ENCODE results near the gene CYLD.

Gene CYLD

GRCh38 chr16:50711040-50711439 is 30.8 kb upstream of the CYLD start:
- DNase-seq (ENCODE audit: low read depth in 2 of 2), result no peak

GRCh38 chr16:50711862-50712559 is 29.9 kb upstream of the CYLD start:
- DNase-seq (ENCODE audit: low read depth in 2 of 2), result no peak

DNA sequence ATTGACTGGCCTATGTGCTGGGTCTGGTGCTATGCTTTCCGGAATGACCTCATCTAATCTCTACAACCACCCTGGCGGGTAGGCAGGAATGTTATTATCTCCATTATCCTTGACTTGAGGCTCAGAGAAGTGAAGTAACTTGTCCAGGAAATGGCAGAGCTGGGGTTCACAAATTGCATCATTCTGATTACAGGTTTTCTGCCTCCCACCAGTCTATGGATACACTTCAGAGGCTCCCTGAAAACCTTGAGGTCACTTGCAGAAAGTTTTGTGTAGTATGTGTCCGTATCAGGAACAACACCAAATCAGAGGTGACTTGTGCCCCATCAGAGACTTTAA is 29.4 kb upstream of the CYLD start:
- no peak for DNase-seq (ENCODE audit: low read depth in 2 of 2)

DNA sequence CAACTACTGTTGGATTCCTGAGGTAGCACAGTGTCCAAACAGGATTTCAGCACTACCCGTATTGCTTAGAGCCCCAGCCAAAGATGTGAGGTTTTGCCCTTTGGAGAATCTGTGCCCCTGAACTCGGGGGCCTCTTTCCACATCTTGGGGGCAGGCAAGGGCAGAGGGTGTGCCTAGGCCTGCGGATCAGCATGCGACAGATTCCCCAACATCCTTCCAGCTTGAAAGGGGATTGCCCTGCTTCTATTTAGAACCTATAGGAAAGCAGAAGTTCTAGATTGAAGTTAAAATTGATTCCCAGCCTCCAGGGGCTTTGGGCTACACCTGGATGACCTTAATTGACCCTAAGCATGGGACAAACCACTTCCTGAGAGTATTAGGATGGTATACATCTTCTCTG is 28.9 kb upstream of the CYLD start:
- no peak for DNase-seq (ENCODE audit: low read depth in 2 of 2)

- no peak for DNase-seq (ENCODE audit: low read depth in 2 of 2)
Measured at GRCh38 chr16:50717091-50717490, 24.8 kb upstream of the CYLD start.

DNA sequence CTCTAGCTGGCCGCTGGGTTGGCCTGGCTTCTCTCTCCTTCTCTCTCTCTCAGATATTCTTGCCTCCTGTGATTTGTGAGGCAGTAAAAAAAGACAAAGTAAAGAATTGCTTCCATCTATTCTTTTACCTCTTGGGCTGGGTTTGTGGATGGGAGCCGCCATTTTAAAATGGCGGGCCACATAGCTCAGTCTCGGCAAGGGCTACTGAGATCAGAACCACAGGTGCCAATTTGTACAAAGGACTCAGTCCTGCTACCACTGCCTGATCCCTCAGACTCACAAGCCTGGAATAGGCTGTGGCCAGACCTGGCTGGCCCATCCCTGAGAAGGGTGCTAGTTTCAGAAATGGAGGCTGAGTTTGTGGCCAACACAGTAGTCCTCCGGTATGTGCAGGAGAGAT is 24.4 kb upstream of the CYLD start:
- no peak for DNase-seq (ENCODE audit: low read depth in 2 of 2)

DNA sequence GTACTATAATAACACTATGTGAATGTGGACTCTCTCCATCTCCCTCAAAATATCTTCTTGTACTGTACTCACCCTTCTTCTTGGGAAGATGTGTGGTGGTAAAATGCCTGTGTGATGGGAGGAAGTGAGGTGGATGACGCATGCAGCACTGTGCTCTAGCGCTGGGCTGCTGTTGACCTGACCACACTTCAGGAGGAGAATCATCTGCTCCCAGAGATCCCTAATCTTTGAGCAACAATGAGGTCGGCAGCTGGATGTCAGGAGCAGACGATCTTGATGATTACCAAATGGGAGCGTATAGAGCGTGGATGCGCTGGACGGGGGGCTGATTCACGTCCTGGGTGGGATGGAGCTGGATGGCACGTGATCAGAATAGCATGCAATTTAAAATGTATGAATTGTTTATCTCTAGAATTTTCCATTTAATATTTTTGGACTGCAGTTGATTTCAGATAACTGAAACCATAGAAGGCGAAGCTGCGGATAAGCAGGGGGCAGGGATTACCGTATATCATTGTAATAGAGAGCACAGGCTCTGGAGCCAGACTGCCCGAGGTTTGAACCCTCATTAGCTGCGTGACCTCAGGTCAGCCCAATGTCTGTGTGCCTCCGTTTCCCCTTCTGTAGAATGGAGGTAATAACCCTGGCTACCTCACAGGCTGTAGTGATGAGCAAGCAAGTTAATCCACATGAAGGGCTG is 23.7 kb upstream of the CYLD start:
- DNase-seq (ENCODE audit: low read depth in 2 of 2), result no peak

DNA sequence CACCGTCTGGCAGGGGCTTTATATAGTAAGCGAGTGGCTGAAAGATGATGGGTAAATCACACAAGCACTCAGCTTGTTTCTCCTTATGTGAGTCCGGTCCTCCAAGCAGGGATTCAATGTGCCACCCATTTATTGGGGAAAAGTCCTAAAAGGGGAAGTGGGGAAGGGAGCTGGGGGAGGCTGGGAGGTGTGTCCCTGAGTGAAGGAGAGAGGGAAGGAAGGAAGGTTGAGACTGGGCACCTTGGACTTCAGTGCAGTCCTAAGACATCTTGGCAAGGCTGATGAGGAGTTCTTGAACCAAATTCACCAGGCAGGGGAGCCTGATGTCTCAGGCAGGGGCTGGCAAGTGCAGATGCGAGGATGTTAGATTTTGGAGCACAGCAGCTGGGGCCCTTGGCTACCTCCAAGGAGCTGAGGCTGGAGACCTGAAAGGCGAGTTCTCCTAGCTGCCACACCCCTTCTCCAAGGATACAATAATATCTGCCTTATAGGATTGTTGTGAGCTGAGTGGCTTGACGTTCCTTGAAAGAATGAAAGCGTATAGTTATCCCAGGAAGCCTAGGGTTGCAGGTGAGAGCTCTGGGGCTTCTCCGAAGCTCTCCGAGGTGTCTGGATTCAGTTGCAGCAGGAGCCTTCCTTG is 23.0 kb upstream of the CYLD start:
- DNase-seq (ENCODE audit: low read depth in 2 of 2), result no peak

DNA sequence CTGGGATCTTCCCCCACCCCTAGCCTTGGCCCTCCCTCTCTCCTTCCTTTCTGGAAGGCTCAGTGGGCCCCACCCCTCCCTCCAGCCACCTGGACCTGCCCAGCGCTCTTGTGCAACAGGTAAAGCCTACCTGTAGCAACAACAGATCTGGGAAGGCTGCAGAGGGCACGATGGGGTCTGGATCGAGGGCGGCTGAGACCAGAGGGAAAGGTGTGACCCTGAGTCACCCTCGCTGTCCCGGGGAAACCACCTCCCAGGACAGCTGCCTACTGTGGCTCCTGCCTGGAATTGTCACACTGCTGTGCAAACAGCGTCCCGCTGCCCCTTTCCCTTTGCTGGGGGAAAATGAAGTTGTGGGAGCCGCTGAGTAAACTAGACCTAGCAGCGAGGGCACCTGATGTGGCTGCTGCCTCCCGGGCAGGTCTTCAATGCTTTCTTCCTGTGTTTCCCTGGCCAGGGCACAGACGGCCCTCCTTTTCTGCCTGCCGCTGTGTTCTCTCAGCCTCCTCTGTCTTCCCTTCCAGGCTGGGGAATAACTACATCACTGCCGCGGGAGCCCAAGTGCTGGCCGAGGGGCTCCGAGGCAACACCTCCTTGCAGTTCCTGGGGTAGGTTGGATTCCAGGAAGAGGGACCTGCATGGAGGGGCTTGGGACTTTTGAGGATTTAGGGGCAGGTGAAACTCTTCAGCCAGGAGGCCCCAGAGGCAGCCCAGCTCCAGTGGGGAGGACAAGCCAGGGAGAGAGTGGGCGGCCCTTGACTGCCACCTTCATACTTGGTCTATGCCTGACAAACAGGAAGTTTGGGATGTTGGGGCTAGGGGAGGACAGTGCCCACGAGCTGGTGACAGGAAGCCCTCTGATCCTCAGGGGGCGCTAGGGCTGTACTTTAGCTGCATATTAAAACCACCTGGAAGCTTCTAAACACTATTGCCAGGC is 22.2 kb upstream of the CYLD start:
- no peak for DNase-seq (ENCODE audit: low read depth in 2 of 2)

DNA sequence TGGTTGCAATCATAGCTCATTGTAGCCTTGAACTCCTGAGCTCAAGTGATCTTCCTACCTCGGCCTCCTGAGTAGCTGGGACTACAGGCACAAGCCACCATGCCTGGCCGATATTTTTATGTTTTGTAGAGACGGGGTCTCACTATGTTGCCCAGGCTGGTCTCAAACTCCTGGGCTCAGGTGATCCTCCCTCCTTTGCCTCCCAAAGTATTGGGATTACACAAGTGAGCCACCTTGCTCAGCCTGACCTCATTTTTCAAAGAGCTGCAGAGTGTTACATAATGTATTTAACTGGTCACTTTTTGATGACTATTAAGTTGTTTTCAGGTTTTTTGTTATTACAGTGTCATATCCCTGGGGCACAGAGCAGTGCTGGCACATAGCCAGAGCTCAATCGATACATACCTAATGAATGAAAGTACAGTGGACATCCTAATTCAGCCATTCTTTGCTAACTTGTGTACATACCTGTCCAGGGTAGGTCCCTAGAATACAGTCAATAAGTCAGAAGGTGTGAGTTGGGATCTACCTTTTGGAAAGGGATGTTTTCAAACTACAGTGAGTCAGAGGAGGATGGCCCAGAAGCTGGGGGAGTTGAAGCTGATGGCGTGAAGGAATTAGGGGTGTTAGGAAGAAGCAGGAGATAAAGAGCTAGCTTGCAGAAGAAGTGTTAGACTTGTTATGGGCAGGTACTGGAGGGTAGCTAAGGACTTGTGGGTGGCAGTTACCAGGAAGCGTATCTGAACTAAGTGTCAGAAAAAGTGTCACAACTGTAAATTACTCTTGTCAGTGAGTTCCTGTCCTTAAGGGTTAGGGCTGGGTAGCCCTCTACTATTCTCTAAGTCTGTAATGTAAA is 20.1 kb upstream of the CYLD start:
- DNase-seq (ENCODE audit: low read depth in 2 of 2), result no peak

GRCh38 chr16:50722405-50722737 is 19.5 kb upstream of the CYLD start:
- DNase-seq (ENCODE audit: low read depth in 2 of 2), result no peak

DNA sequence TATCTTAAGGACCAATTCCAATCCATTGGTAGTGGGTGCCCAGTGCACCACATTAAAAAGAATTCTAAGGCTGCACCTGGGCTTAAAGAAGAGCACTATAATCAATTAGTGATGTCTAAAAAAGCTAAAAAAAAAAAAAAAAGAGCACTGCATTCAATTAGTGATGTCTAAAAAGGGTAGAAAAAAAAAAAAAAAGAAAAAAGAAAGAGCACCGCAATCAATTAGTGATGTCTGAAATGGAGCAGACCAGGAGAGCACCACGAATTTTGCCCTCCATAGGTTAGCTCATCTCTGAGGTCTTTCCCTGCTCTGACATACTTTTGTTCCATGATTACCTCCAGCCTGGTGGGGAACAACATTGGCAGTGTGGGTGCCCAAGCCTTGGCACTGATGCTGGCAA is 18.9 kb upstream of the CYLD start:
- DNase-seq (ENCODE audit: low read depth in 2 of 2), result no peak

DNA sequence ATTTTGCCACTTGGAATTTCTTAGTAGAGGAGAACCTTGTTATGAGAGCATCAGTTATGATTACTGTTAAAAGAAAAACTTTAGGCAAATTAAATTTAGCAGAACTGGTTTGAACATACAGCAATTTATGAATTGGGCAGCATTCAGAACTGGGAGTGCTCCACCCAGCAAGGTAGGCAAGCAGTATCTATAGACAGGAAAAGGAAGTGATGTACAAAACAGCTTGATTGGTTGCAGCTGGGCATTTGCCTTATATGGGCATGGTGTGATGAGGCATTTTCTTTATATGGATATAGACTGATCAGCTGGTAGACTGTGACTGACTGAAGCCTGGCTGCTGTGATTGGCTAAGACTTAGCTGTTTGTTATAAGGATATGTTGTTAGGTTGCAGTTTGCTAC is 17.6 kb upstream of the CYLD start:
- no peak for DNase-seq (ENCODE audit: low read depth in 2 of 2)

DNA sequence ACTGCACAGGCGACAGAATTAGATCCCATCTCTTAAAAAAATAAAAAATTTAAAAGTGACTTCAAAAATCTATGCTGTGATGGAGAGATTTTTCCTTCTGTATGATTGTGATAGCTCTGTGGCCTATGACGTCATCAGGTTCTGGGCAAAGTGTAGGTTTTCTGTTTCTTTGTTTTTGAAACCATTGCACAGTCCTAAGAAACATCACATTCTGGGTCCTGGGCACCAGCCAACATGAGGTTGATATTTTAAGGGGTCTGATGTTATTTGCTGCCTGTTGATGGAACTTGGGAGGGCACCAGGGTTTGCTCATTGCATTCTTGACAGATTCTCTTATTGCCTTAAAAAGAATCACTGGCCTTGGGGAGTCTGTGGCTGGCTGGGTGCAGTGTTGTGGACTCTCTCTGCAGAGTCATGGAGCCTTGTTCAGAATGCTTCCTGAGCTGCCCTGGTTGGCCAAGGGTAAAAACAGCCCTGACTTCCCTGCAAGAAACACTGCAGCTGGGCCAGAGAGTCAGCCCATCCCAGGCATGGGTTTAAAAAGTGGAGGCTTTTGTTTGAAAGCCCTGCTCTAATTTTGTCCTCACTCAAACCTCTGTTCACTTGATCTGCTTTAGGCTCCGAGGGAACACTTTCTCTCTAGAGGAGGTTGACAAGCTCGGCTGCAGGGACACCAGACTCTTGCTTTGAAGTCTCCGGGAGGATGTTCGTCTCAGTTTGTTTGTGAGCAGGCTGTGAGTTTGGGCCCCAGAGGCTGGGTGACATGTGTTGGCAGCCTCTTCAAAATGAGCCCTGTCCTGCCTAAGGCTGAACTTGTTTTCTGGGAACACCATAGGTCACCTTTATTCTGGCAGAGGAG is 10.5 kb upstream of the CYLD start:
- no peak for DNase-seq (ENCODE audit: low read depth in 2 of 2)

- DNase-seq (ENCODE audit: low read depth in 2 of 2), result no peak
Measured at GRCh38 chr16:50731989-50732832, 9.7 kb upstream of the CYLD start.

GRCh38 chr16:50733468-50733867 is 8.4 kb upstream of the CYLD start:
- DNase-seq (ENCODE audit: low read depth in 2 of 2), result no peak

GRCh38 chr16:50735629-50736122 is 6.2 kb upstream of the CYLD start:
- DNase-seq (ENCODE audit: low read depth in 2 of 2), result no peak

DNA sequence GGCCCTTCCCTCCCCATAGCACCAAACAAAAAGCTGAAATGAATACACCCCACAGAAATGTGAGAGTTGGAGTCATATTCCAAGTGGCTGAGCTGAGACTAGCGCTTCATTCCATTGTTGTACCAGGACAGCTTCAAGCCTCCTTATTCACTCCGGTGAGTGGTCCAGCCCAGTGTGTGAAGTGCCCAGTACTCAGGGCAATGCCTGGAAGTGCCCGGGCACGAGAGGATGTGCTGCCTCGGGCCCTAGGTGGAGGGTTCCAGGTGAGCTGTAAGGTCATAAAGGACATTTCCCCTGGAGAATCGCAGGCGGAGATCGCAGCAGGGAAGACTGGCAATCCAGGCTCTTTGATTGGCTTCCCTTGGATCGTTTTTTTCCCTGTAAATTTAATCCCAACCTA is 5.4 kb upstream of the CYLD start:
- DNase-seq (ENCODE audit: low read depth in 2 of 2), result no peak

DNA sequence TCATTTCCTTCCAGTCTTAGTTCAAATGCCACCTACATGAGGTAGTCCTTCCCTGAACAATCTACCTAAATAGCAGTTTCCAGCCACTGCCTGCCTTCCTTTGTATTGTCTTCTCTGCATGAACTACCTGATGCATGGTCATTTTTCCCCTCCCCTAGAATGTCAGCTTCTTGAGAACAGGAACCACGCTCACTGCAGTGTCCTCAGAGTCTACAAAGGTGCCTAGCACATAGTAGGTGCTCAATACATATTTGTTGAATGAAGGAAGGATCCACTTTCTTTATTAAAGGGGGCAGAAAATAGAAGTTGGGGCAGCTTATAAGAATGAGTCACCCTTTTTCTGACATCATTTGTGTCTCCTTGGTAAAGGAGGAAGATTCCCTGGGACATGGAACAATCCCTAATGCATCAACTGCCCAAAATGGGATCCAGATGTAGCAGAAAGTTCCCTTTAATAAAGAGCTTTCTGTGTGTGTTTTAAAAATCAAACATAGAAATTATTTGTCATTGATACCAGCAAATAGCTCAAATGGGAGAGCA is 4.4 kb upstream of the CYLD start:
- no peak for DNase-seq (ENCODE audit: low read depth in 2 of 2)
